ENCODE results near the gene RNF157.
"Not testable (repeated sequence)": the region's sequence is repeated elsewhere in the genome, so short reads cannot be mapped to it uniquely, and the experiment has no call there.

RNF157 gene

GRCh38 chr17:76234354-76234679 is 6.0 kb downstream of the RNF157 start:
- DNase-seq (ENCODE audit: low spot score) = peak; percentile 11

- no peak for DNase-seq (ENCODE audit: low spot score)
Observed at GRCh38 chr17:76233588-76234353, 6.5 kb downstream of the RNF157 start.

GRCh38 chr17:76232342-76232741 is 8.0 kb downstream of the RNF157 start:
- no peak for DNase-seq (ENCODE audit: low spot score)

GRCh38 chr17:76226749-76227148 is 13.5 kb downstream of the RNF157 start:
- DNase-seq (ENCODE audit: low spot score) = not testable (repeated sequence)

- not testable (repeated sequence) for DNase-seq (ENCODE audit: low spot score)
Observed at GRCh38 chr17:76225373-76226086, 14.8 kb downstream of the RNF157 start.

- DNase-seq (ENCODE audit: low spot score) = no peak
Observed at GRCh38 chr17:76223802-76224201, 16.5 kb downstream of the RNF157 start.

- DNase-seq (ENCODE audit: low spot score) = no peak
Observed at GRCh38 chr17:76219670-76220383, 20.5 kb downstream of the RNF157 start.

- no peak for DNase-seq (ENCODE audit: low spot score)
Observed at GRCh38 chr17:76217081-76217480, 23.2 kb downstream of the RNF157 start.

- DNase-seq (ENCODE audit: low spot score) = no peak
Observed at GRCh38 chr17:76213491-76213890, 26.8 kb downstream of the RNF157 start.

- peak; percentile 54 for DNase-seq (ENCODE audit: low spot score)
Observed at GRCh38 chr17:76208120-76208519, 32.2 kb downstream of the RNF157 start.

GRCh38 chr17:76207275-76208059 is 32.8 kb downstream of the RNF157 start:
- DNase-seq (ENCODE audit: low spot score) = no peak

GRCh38 chr17:76205542-76206144 is 34.6 kb downstream of the RNF157 start:
- DNase-seq (ENCODE audit: low spot score) = not testable (repeated sequence)

GRCh38 chr17:76204277-76204676 is 36.0 kb downstream of the RNF157 start:
- DNase-seq (ENCODE audit: low spot score) = no peak

- no peak for DNase-seq (ENCODE audit: low spot score)
Observed at GRCh38 chr17:76200354-76200753, 39.9 kb downstream of the RNF157 start.

GRCh38 chr17:76199469-76199868 is 40.8 kb downstream of the RNF157 start:
- peak; percentile 79 for DNase-seq (ENCODE audit: low spot score)

- DNase-seq (ENCODE audit: low spot score) = peak; percentile 36
Observed at GRCh38 chr17:76198702-76199101, 41.6 kb downstream of the RNF157 start.

GRCh38 chr17:76197911-76198310 is 42.4 kb downstream of the RNF157 start:
- no peak for DNase-seq (ENCODE audit: low spot score)

- no peak for DNase-seq (ENCODE audit: low spot score)
Observed at GRCh38 chr17:76196675-76197074, 43.6 kb downstream of the RNF157 start.

- no peak for DNase-seq (ENCODE audit: low spot score)
Observed at GRCh38 chr17:76195281-76196096, 44.8 kb downstream of the RNF157 start.

GRCh38 chr17:76193591-76193990 is 46.7 kb downstream of the RNF157 start:
- DNase-seq (ENCODE audit: low spot score) = peak; percentile 35

GRCh38 chr17:76191896-76192295 is 48.4 kb downstream of the RNF157 start:
- DNase-seq (ENCODE audit: low spot score) = peak; percentile 88
